Keratinocyte (primary cell): ENCODE data around the gene DIO3. TPM values are rescaled to one million over a fixed set of nuclear protein-coding genes. Genes with fewer than 3 reads are reported as not detected.

Source experiments
- DNase-seq: peaks from one replicate; pipeline ENCODE4 v3.0.0-alpha.2; 2011; ENCODE audit warnings: low read depth, missing footprints, low spot score
- FAIRE-seq: peaks from 2 replicates; lab custom pipeline; 2011; peaks lifted over from hg19 to GRCh38; lab: Jason Lieb, UNC
- H2AFZ ChIP-seq: 2 replicates; pipeline ENCODE4 v1.6.0; 2012; ENCODE audit warnings: low read length, control low read depth, inconsistent platforms; ENCODE audit not compliant: control insufficient read depth
- H3K27ac ChIP-seq: 2 replicates; pipeline ENCODE4 v1.5.1; 2011; ENCODE audit warnings: low read length; ENCODE audit not compliant: control insufficient read depth, insufficient read depth
- H3K27me3 ChIP-seq: 3 replicates; pipeline ENCODE4 v1.6.0; 2011; ENCODE audit warnings: low read length; ENCODE audit not compliant: control insufficient read depth, insufficient read depth; ENCODE audit errors: extremely low read depth
- H3K36me3 ChIP-seq, 2 experiments: 2 replicates in 1 of 2; 3 replicates in 1 of 2; pipeline ENCODE4 v1.5.1; 2011; ENCODE audit warnings: low read length in 2 of 2, mild to moderate bottlenecking in 1 of 2; ENCODE audit not compliant: control insufficient read depth in 2 of 2, insufficient read depth in 2 of 2; ENCODE audit errors: extremely low read depth in 1 of 2
- H3K4me1 ChIP-seq: 3 replicates; pipeline ENCODE4 v1.5.1; 2011; ENCODE audit warnings: low read length; ENCODE audit not compliant: control insufficient read depth, insufficient read depth; ENCODE audit errors: extremely low read depth
- H3K4me2 ChIP-seq: 3 replicates; pipeline ENCODE4 v1.6.0; 2011; ENCODE audit warnings: low read depth, low read length; ENCODE audit not compliant: control insufficient read depth, insufficient read depth; ENCODE audit errors: extremely low read depth
- H3K4me3 ChIP-seq, 3 experiments: fragments of 200-600 bp in 1 of 3; sonication (generic) in 1 of 3; 2 replicates in 2 of 3; 3 replicates in 1 of 3; pipeline ENCODE4 v1.5.1; 2011 to 2016; ENCODE audit warnings: low read length in 3 of 3, mild to moderate bottlenecking in 3 of 3, control low read depth in 2 of 3, inconsistent platforms in 1 of 3, low read depth in 1 of 3, mixed read lengths in 1 of 3, mixed run types in 1 of 3, moderate library complexity in 1 of 3; ENCODE audit not compliant: control insufficient read depth in 2 of 3, insufficient read depth in 2 of 3; ENCODE audit errors: extremely low read depth in 1 of 3
- H3K79me2 ChIP-seq: 2 replicates; pipeline ENCODE4 v1.6.0; 2012; ENCODE audit warnings: low read length; ENCODE audit not compliant: control insufficient read depth, insufficient read depth
- H3K9ac ChIP-seq: 3 replicates; pipeline ENCODE4 v1.6.0; 2011; ENCODE audit warnings: low read length; ENCODE audit not compliant: control insufficient read depth, insufficient read depth; ENCODE audit errors: extremely low read depth
- H3K9me1 ChIP-seq: 3 replicates; pipeline ENCODE4 v1.6.0; 2011; ENCODE audit warnings: low read length; ENCODE audit not compliant: control insufficient read depth, insufficient read depth; ENCODE audit errors: extremely low read depth
- H3K9me3 ChIP-seq: 2 replicates; pipeline ENCODE4 v1.5.1; 2012; ENCODE audit warnings: low read depth, low read length; ENCODE audit not compliant: control insufficient read depth
- H4K20me1 ChIP-seq: 3 replicates; pipeline ENCODE4 v1.6.0; 2011; ENCODE audit warnings: low read length; ENCODE audit not compliant: control insufficient read depth, insufficient read depth; ENCODE audit errors: extremely low read depth
- EZH2 ChIP-seq: IDR thresholded peaks from one replicate; pipeline ENCODE4 v1.6.1; 2012; ENCODE audit warnings: inconsistent platforms, mild to moderate bottlenecking, low read length, moderate library complexity
- dilution Hi-C: fragments of 300-500 bp; cut with MboI; formaldehyde crosslinking; loops from one replicate; pipeline ENCODE4 v1.7.0; 2020; ENCODE audit warnings: low sequenced_read_pairs; ENCODE audit not compliant: extremely low pct_ligation_motif_present
- polyA plus RNA-seq, 5 experiments: library from polyadenylated mRNA; depleted of rRNA in 3 of 5; stranded (reverse) in 3 of 5; stranded (forward) in 1 of 5; unstranded in 1 of 5; fragments of >200 nt; gene quantifications; 1 replicate in 1 of 5; 2 replicates in 3 of 5; 3 replicates in 1 of 5; pipeline versions ENCODE4 v1.2.1 to v1.2.3, GENCODE V29; 2011 to 2012; ENCODE audit warnings: missing spikeins in 2 of 5, low read depth in 1 of 5, low replicate concordance in 1 of 5
- TF ChIP-seq, protein P1 (sequence below), 3 experiments: IDR thresholded peaks in 1 of 3; conservative IDR thresholded peaks in 1 of 3; optimal IDR thresholded peaks in 1 of 3; 2 replicates in 2 of 3; 3 replicates in 1 of 3; pipeline versions ENCODE3 to v1.5.1; 2011; ENCODE audit warnings: low read length in 3 of 3, mild to moderate bottlenecking in 3 of 3, moderate library complexity in 2 of 3, control low read depth in 1 of 3, inconsistent platforms in 1 of 3; ENCODE audit not compliant: insufficient read depth in 2 of 3; ENCODE audit errors: extremely low read depth in 1 of 3

The DIO3 gene
- polyA plus RNA-seq, 1 donor (not counting 4 experiments of a cell fraction or from before 2014, with no cell fraction given): not detected

DNA sequence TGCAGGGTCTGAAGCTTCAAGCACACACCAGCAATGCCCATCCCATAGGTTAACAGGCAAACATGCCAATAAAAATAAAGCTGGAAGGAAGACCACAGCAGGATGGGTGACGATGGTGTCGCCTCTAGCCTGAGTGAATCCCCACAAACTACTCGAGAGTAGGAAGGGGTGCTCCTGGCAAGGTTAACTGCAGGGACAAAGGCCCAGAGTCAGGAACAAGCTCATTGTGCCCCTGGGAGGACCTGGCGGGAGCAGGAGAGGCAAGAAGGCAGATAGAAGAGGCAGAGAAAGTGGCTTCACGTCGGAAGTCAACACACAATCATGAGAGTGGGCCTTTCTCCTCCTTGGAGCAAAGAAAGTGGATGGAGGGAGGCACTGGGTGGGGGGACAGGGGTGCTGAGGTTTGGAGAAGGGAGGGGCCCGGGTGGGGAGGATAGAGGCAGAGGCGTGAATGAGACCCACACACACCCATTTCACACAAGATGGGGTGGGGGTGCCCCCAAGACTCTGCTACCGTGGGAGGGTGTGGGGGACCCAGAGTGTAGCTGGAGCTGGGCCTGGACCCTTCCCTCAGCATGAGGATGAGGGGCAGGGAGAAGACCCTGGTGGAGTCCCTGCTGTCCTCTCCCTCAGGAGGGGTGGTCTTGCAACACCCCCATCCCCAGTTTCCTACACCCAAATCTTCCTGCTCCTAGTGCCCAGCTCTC lies 43.1 kb downstream of the DIO3 start:
- Histone ChIP-seq H3K4me3 (no peak overlapping the region), H2AFZ (no peak overlapping the region), H3K9me3 (no peaks in the 10 kb centered on the region), H3K27ac (no peak overlapping the region), H3K9ac (no peak overlapping the region), H3K4me1 (no peaks in the 10 kb centered on the region), H3K9me1 (no peaks in the 10 kb centered on the region), H3K36me3 (no peaks in the 10 kb centered on the region), H3K27me3 (no peaks in the 10 kb centered on the region), H3K4me2 (no peak overlapping the region), H3K79me2 (no peaks in the 10 kb centered on the region), H4K20me1 (no peaks in the 10 kb centered on the region)
- dilution Hi-C loops: no loop called here
- FAIRE-seq (no peak), DNase-seq (no peak)
- TF ChIP-seq EZH2: no peak
- TF ChIP-seq, protein P1, sequence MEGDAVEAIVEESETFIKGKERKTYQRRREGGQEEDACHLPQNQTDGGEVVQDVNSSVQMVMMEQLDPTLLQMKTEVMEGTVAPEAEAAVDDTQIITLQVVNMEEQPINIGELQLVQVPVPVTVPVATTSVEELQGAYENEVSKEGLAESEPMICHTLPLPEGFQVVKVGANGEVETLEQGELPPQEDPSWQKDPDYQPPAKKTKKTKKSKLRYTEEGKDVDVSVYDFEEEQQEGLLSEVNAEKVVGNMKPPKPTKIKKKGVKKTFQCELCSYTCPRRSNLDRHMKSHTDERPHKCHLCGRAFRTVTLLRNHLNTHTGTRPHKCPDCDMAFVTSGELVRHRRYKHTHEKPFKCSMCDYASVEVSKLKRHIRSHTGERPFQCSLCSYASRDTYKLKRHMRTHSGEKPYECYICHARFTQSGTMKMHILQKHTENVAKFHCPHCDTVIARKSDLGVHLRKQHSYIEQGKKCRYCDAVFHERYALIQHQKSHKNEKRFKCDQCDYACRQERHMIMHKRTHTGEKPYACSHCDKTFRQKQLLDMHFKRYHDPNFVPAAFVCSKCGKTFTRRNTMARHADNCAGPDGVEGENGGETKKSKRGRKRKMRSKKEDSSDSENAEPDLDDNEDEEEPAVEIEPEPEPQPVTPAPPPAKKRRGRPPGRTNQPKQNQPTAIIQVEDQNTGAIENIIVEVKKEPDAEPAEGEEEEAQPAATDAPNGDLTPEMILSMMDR (optimal IDR thresholded peaks at IDR 0.05 in 1 of 3, IDR thresholded peaks at IDR 0.05 in 1 of 3, conservative IDR thresholded peaks at IDR 0.05 in 1 of 3; ENCODE audit: extremely low read depth in 1 of 3, insufficient read depth in 2 of 3, low read length in 3 of 3): no peak

DNA sequence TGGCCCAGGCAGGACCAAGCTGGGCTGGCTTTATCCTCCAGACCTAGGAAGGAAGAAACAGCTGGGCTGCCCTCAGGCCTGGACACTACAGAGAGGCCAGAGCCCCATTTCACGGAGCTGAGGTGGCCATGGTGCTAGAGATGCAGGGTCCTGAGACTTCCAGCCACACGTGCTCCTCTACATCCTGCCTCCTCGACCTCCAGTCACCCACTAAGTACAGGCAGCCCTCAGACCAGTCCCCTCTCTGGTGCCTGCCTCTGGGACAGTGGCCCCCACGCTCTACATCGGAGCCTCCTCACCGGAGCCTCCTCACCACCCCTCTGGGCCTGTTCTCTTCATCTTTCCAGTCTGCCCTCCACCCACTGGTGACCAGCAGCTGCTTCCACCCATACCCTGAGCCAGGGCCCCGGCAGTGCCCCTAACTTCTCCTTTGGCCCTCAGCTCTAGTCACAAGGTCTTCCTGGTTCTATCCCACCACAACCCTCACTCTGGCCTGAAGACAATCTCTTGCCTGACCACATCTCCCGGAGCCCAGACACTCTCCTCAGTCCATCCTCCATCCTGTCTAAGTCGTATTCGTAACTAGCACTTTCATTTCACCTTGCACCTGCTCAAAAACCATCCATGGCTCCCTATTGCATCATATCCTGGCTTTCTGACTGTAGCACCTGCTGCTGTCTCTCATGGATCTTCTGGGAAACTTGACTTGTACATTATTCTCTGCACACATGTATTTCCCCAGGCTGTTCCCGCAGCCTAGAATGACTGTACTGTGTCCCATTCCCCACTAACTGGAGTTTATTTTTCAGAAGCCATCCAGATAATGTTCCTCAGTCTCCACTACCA lies 43.9 kb downstream of the DIO3 start:
- FAIRE-seq: no peak
- no peaks in the 10 kb centered on the region for H3K27me3 ChIP-seq

More for the DNA sequence above, 43.9 kb downstream of the DIO3 start:
- Histone ChIP-seq H2AFZ (no peak overlapping the region), H3K4me3 (no peak overlapping the region), H3K9me3 (no peaks in the 10 kb centered on the region), H3K79me2 (no peaks in the 10 kb centered on the region), H3K4me2 (no peak overlapping the region), H3K4me1 (no peaks in the 10 kb centered on the region), H3K9me1 (no peaks in the 10 kb centered on the region), H3K9ac (no peak overlapping the region), H3K36me3 (no peaks in the 10 kb centered on the region), H3K27ac (no peak overlapping the region), H4K20me1 (no peaks in the 10 kb centered on the region)
- no peak for TF ChIP-seq EZH2
- TF ChIP-seq, protein P1 (optimal IDR thresholded peaks at IDR 0.05 in 1 of 3, IDR thresholded peaks at IDR 0.05 in 1 of 3, conservative IDR thresholded peaks at IDR 0.05 in 1 of 3; ENCODE audit: extremely low read depth in 1 of 3, insufficient read depth in 2 of 3, low read length in 3 of 3): no peak
- dilution Hi-C loops: no loop called here
- no peak for DNase-seq
